Ramos (cell line): ENCODE data around the gene DHRS1.
"Not testable (repeated sequence)": the region's sequence is repeated elsewhere in the genome, so short reads cannot be mapped to it uniquely, and the experiment has no call there.

Source experiments
- in situ Hi-C: fragments of 300-500 bp; cut with MboI; formaldehyde crosslinking; loops from one replicate; pipeline ENCODE4 v1.14.3; 2022; ENCODE audit warnings: low sequenced_read_pairs; ENCODE audit not compliant: unreplicated experiment

The DHRS1 gene

DNA sequence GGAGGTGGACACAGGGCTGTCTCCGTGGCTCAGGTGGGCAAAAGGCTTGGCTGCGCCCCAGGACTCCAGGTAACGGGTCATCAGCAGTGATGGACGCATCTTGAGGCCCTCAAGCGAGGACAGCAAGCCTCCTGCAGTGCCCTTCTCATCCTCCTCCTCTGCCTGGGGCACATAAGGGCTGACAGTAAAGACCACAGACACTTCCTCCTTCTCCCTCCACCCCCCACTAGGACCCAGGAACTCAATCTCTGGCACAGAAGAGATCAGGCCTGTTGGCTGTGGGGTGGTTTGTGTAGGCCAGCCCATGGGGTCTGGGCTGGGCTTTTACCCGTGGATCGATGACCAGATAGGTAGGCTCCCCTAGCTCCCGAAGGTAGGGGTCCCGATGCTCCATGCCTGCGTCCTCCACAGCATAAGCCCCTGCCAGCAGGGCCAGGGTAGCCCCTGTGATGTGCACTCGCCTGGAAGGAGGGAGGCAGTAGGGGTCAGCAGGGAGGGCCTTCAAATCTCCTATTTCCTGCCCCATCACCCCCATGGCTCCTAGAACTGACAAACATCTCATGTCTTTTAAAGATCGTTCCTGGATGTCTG, 29.6 kb upstream of the DHRS1 start:
- in situ Hi-C loops: no loop called here

DNA sequence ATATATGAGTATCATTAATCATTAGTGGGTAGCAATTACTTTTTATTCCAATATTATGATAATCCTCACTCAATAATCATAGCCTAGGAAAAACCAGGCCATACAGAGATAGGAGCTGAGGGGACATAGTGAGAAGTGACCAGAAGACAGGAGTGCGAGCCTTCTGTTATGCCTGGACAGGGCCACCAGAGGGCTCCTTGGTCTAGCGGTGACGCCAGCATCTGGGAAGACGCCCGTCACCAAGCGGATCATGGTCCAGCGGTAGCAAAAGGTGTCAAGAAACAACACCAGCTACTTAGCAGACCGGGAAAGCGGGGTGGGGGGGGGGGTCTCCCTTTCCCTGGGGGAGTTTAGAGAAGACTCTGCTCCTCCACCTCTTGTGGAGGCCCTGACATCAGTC, 28.3 kb upstream of the DHRS1 start:
- in situ Hi-C loops: not testable (repeated sequence)

- in situ Hi-C loops: no loop called here
Measured at GRCh38 chr14:24327303-24327702, 27.7 kb upstream of the DHRS1 start.

- in situ Hi-C loops: no loop called here
Measured at GRCh38 chr14:24325963-24326362, 26.4 kb upstream of the DHRS1 start.

- in situ Hi-C loops: no loop called here
Measured at GRCh38 chr14:24325041-24325530, 25.5 kb upstream of the DHRS1 start.

- in situ Hi-C loops: no loop called here
Measured at GRCh38 chr14:24324024-24324423, 24.4 kb upstream of the DHRS1 start.

DNA sequence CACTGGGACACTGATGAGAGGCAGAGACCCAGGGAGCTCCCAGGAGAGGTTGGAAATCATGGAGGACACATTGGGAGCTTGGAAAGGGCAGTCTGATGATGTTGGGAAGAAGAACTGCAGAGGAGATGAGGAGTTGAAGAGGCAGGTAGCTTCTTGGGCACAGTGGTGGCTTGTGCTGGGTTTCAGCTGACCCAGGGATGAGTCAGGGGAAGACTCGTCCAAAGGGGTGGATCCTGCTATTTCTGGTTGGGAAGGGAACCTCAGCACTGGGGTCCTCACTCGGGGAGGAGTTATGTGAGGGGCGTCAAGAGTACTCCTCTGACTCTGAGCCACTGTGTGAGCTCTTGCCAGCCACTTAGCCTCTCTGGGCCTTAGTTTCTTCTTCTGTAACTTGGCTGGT, 23.8 kb upstream of the DHRS1 start:
- in situ Hi-C loops: no loop called here

DNA sequence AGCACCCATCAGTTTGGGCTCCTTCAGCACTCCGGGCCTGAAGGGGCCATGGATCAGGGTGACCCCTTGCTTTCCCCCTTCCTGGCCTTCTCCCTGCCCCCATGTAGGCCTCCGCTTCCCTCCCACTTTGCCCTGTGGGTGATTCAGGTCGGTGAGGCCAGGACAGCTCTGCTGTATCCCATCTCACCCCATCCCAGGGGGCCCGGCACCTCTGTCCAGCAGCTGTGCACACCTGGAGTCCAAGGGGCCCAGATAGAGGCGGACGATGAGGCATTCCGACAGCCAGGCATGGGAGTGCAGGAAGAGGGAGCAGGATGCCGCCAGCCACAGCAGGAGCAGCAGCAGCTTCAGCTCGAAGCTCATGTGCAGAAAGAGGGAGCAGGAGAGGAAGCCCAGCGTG, 23.1 kb upstream of the DHRS1 start:
- in situ Hi-C loops: no loop called here

GRCh38 chr14:24321212-24321975, 21.8 kb upstream of the DHRS1 start:
- in situ Hi-C loops: no loop called here

DNA sequence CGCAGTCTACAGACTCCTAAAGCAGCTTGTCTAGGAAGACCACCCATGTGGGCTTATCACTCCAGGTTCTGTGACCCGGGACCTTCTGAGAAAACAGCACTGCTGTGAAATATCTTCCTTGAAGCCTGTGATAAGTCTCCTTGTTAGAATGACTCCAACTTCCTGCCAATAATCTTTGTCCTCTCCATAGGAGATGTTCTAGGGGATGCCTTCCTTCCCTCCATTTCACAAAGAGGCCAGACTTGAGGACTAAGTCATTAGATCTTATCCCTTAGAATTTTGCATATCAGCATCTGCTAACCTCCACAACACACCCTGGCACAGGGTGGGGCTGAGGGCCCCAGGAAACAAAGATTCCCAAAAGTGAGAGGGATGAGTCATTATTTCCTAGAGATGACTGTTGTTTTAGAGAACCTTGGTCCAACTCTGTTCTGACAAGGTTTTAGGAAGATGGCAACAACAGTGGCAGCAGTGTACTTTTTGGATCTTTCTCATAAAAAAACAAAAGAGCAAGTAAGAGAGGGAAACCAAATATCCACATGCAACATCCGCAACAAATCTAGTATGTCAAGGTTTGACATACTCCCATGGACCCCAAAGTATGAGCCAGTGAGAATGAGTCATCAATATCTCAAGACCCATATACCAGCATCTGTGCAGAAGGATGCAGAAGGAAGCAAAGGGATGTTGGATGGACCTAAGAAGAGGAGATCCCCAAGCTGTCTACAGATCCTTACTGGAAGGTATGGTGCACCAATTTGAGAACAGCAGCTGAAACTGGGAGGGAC, 17.8 kb upstream of the DHRS1 start:
- in situ Hi-C loops: no loop called here

- in situ Hi-C loops: no loop called here
Measured at GRCh38 chr14:24316597-24316950, 17.0 kb upstream of the DHRS1 start.

DNA sequence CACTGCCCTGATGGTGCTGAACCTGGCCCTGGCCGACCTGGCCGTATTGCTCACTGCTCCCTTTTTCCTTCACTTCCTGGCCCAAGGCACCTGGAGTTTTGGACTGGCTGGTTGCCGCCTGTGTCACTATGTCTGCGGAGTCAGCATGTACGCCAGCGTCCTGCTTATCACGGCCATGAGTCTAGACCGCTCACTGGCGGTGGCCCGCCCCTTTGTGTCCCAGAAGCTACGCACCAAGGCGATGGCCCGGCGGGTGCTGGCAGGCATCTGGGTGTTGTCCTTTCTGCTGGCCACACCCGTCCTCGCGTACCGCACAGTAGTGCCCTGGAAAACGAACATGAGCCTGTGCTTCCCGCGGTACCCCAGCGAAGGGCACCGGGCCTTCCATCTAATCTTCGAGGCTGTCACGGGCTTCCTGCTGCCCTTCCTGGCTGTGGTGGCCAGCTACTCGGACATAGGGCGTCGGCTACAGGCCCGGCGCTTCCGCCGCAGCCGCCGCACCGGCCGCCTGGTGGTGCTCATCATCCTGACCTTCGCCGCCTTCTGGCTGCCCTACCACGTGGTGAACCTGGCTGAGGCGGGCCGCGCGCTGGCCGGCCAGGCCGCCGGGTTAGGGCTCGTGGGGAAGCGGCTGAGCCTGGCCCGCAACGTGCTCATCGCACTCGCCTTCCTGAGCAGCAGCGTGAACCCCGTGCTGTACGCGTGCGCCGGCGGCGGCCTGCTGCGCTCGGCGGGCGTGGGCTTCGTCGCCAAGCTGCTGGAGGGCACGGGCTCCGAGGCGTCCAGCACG, 16.4 kb upstream of the DHRS1 start:
- in situ Hi-C loops: no loop called here

GRCh38 chr14:24315243-24315806, 15.7 kb upstream of the DHRS1 start:
- in situ Hi-C loops: no loop called here

DNA sequence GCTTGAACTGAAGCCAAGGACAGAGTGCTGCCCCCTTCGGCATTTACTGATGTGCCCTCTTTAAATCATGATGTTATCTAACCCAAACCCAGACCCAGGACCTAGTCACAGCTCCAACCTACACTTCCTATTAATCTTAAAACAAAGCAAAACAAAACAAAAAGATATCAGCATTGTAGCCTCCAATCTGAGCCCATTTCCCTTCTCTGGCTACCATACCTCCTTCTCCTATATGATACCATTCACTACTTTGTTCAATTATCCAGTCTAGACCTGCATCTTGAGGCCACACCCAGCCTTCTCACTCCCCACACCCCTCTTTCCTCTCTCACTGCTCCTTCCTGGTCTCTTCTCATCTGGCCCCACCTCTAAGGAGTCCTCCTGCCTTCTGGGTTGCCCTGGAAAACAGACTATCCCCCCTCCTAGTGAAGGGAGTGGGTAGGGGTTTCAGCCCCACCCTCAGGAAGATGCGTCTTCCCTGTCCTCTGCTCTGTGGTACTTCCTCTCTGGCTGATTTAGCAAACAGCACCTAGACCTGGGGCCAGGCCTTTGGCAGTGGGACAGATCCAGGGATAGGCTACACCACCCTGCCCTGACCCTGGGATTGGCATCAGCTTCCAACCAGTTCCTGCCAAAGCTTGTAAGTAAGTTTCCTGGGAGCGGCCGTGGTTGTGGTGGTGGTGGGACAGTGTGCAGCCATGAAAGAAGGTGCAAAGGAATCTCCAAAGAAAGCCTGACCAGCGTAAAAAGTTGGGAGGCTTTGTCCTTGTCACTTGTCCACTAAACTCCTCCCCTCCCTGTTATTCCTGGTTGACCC, 15.0 kb upstream of the DHRS1 start:
- in situ Hi-C loops: no loop called here

GRCh38 chr14:24313913-24314312, 14.3 kb upstream of the DHRS1 start:
- in situ Hi-C loops: no loop called here

GRCh38 chr14:24312736-24313507, 13.3 kb upstream of the DHRS1 start:
- in situ Hi-C loops: no loop called here

DNA sequence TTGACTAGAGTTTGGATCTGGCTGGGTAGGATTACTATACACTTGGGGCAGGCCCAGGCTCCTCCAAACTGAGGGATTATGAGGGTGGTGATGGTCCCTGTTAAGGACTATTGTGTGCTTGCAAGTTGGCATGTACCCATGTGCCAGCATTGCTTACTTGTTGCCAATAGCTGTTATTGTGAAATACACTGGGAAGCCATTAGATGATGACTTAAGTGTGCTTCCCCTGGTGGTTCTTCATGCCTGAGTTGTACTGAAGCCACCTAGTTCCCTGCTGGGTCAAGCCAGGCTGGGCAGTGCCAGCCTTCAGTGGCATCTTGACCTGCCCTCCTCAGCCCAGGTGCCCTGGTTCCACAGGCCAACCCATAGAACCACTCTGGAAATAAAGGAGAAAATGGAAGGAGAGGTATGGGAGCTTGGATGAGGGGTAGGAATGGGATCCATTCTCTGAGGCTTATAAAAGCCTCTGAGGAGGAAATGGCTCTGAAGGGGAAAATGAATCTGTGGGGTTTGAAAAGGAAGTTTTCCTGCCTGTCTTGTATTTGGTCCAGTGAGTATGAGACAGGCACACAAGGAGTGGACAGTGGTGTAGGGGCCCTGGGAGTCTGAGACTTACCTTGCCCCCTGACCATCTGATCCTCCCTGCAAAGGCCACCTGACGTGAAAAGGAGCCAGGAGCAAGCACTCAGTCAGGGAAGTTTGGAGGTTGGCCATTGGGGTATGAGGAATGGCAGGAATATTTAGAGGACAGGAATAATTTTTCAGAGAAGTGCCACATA, 12.4 kb upstream of the DHRS1 start:
- in situ Hi-C loops: no loop called here
